Measurements from ENCODE around the gene TNKS1BP1.

Gene TNKS1BP1

DNA sequence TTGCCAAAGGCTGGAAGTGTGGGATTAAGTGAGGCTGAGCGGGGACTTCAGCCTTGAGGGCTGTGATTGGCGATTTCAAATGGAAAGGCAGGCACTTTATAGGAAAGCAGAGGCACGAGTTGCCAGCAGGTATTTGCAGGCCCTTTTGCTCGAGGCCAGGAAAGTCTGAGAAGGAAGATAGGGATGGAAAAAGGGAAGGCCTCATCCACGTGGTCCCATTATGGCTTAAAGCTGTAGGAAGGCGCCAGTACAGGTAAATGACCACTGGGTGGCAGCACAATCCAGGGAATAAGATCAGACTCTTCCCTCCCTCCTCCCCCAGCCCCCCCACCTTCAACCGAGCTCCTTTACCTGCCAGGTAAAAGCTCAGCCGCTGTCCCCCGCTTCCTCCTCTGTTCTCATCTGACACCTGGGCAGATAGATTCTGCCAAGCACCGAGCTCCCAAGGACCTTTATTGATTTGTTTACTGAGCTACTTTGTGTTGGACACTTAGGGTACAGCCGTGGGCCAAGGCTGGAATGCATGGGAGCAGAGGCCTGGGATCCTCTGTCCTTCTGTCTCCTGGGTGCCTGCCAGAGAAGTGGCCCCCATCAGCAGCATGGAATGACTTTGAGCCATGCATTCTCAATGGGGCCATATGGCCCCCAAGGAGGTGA is 20.9 kb upstream of the TNKS1BP1 start:
- H3F3A ChIP-seq (ENCODE audit: control insufficient read depth, insufficient read depth) = no peaks in the 10 kb centered on the region
- TF ChIP-seq EZH2phosphoT487 (IDR thresholded peaks at IDR 0.05; ENCODE audit: borderline replicate concordance, low read length) = no peak
- TF ChIP-seq, protein P1, sequence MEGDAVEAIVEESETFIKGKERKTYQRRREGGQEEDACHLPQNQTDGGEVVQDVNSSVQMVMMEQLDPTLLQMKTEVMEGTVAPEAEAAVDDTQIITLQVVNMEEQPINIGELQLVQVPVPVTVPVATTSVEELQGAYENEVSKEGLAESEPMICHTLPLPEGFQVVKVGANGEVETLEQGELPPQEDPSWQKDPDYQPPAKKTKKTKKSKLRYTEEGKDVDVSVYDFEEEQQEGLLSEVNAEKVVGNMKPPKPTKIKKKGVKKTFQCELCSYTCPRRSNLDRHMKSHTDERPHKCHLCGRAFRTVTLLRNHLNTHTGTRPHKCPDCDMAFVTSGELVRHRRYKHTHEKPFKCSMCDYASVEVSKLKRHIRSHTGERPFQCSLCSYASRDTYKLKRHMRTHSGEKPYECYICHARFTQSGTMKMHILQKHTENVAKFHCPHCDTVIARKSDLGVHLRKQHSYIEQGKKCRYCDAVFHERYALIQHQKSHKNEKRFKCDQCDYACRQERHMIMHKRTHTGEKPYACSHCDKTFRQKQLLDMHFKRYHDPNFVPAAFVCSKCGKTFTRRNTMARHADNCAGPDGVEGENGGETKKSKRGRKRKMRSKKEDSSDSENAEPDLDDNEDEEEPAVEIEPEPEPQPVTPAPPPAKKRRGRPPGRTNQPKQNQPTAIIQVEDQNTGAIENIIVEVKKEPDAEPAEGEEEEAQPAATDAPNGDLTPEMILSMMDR (IDR thresholded peaks at IDR 0.05; ENCODE audit: low read depth, low read length, poor library complexity, severe bottlenecking) = peak; percentile 77
- H3K27ac ChIP-seq (ENCODE audit: low read depth, low read length) = no peak overlapping the region
- H3K36me3 ChIP-seq (ENCODE audit: control insufficient read depth, low read length) = no peaks in the 10 kb centered on the region
- no peaks in the 10 kb centered on the region for H4K20me1 ChIP-seq (ENCODE audit: control insufficient read depth, insufficient read depth, low read depth, low read length)
- no peak overlapping the region for H3K4me2 ChIP-seq (ENCODE audit: low read length)
- H3K4me3 ChIP-seq (ENCODE audit: low read length) = no peak overlapping the region
- H3K9me2 ChIP-seq (replicated peaks; ENCODE audit: control insufficient read depth, low read length) = no peaks in the 10 kb centered on the region
- peaks cover 6% of the 10 kb centered on the region; the same call in 1 of the 2 replicates for H3K4me1 ChIP-seq (ENCODE audit: control insufficient read depth, low read length)
- no peaks in the 10 kb centered on the region for H3K9me3 ChIP-seq (ENCODE audit: control insufficient read depth, insufficient read depth, low read length)
- H3K27me3 ChIP-seq (ENCODE audit: control insufficient read depth, low read length) = no peaks in the 10 kb centered on the region
- H3K79me2 ChIP-seq (ENCODE audit: control insufficient read depth, low read length) = no peaks in the 10 kb centered on the region

DNA sequence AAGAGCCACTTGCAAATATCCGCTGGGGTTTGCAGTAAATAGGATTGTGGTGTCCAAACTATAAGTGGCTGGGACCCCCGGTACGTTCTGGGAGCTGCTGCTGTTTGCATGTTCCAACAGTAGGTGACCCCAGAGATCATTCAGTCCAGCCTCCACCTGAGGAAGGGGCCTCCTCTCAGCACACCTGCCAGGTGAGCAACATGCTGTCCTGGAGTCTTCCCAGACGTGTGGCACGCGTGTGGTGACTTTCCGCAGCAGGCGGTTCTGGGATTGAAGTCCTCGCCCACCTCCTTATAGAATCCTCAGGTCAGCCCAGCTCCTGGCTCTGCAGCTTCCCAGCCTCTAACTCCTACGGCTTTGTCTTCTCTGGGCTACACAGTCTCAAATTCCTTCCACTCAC is 20.1 kb upstream of the TNKS1BP1 start:
- TF ChIP-seq EZH2phosphoT487 (IDR thresholded peaks at IDR 0.05; ENCODE audit: borderline replicate concordance, low read length) = no peak
- TF ChIP-seq, protein P1 (IDR thresholded peaks at IDR 0.05; ENCODE audit: low read depth, low read length, poor library complexity, severe bottlenecking) = no peak
- H3K4me1 ChIP-seq (ENCODE audit: control insufficient read depth, low read length) = peaks cover 6% of the 10 kb centered on the region; the same call in 1 of the 2 replicates

GRCh38 chr11:57343825-57344224 is 19.1 kb upstream of the TNKS1BP1 start:
- H3K4me1 ChIP-seq (ENCODE audit: control insufficient read depth, low read length) = peaks cover 6% of the 10 kb centered on the region; the same call in 1 of the 2 replicates
- H3K4me3 ChIP-seq (ENCODE audit: low read length) = no peak overlapping the region
- TF ChIP-seq, protein P1 (IDR thresholded peaks at IDR 0.05; ENCODE audit: low read depth, low read length, poor library complexity, severe bottlenecking) = no peak
- no peak for TF ChIP-seq EZH2phosphoT487 (IDR thresholded peaks at IDR 0.05; ENCODE audit: borderline replicate concordance, low read length)
- no peak overlapping the region for H3K27ac ChIP-seq (ENCODE audit: low read depth, low read length)
- H3K79me2 ChIP-seq (ENCODE audit: control insufficient read depth, low read length) = no peaks in the 10 kb centered on the region
- no peaks in the 10 kb centered on the region for H4K20me1 ChIP-seq (ENCODE audit: control insufficient read depth, insufficient read depth, low read depth, low read length)
- no peaks in the 10 kb centered on the region for H3K9me3 ChIP-seq (ENCODE audit: control insufficient read depth, insufficient read depth, low read length)
- H3K9me2 ChIP-seq (replicated peaks; ENCODE audit: control insufficient read depth, low read length) = no peaks in the 10 kb centered on the region
- H3K27me3 ChIP-seq (ENCODE audit: control insufficient read depth, low read length) = no peaks in the 10 kb centered on the region
- H3K4me2 ChIP-seq (ENCODE audit: low read length) = no peak overlapping the region
- no peaks in the 10 kb centered on the region for H3F3A ChIP-seq (ENCODE audit: control insufficient read depth, insufficient read depth)
- no peaks in the 10 kb centered on the region for H3K36me3 ChIP-seq (ENCODE audit: control insufficient read depth, low read length)

More for the DNA sequence above, 20.1 kb upstream of the TNKS1BP1 start:
- H3K9me2 ChIP-seq (replicated peaks; ENCODE audit: control insufficient read depth, low read length) = no peaks in the 10 kb centered on the region
- no peak overlapping the region for H3K4me2 ChIP-seq (ENCODE audit: low read length)
- no peaks in the 10 kb centered on the region for H4K20me1 ChIP-seq (ENCODE audit: control insufficient read depth, insufficient read depth, low read depth, low read length)
- no peak overlapping the region for H3K4me3 ChIP-seq (ENCODE audit: low read length)
- H3K36me3 ChIP-seq (ENCODE audit: control insufficient read depth, low read length) = no peaks in the 10 kb centered on the region
- no peaks in the 10 kb centered on the region for H3F3A ChIP-seq (ENCODE audit: control insufficient read depth, insufficient read depth)
- H3K27me3 ChIP-seq (ENCODE audit: control insufficient read depth, low read length) = no peaks in the 10 kb centered on the region
- no peaks in the 10 kb centered on the region for H3K79me2 ChIP-seq (ENCODE audit: control insufficient read depth, low read length)
- no peaks in the 10 kb centered on the region for H3K9me3 ChIP-seq (ENCODE audit: control insufficient read depth, insufficient read depth, low read length)
- H3K27ac ChIP-seq (ENCODE audit: low read depth, low read length) = no peak overlapping the region
